Chondrocyte (in vitro differentiated cells): ENCODE results near the gene MYO1D. TPM values are rescaled to one million over a fixed set of nuclear protein-coding genes. Genes with fewer than 3 reads are reported as not detected.

Experiments used
- DNase-seq: peaks from one replicate; pipeline ENCODE4 v3.0.0; 2021; ENCODE audit warnings: mixed read lengths, low spot score
- H3K27ac Mint-ChIP-seq: one replicate; pipeline ENCODE4 v1.8.0; 2021; ENCODE audit warnings: mild to moderate bottlenecking, moderate library complexity, mixed read lengths; ENCODE audit not compliant: unreplicated experiment
- H3K27me3 Mint-ChIP-seq: 2 replicates; pipeline ENCODE4 v1.8.0; 2021; ENCODE audit warnings: low read depth, mixed read lengths
- H3K36me3 Mint-ChIP-seq: 2 replicates; pipeline ENCODE4 v1.8.0; 2021; ENCODE audit warnings: low read depth, mixed read lengths
- H3K4me1 Mint-ChIP-seq: 2 replicates; pipeline ENCODE4 v1.8.0; 2021; ENCODE audit warnings: low read depth, mild to moderate bottlenecking, mixed read lengths
- H3K4me3 Mint-ChIP-seq: one replicate; pipeline ENCODE4 v1.8.0; 2021; ENCODE audit warnings: mild to moderate bottlenecking, moderate library complexity, mixed read lengths; ENCODE audit not compliant: unreplicated experiment
- H3K9me3 Mint-ChIP-seq: 2 replicates; pipeline ENCODE4 v1.8.0; 2021; ENCODE audit warnings: low read depth, mixed read lengths
- total RNA-seq: library from RNA; stranded (reverse); gene quantifications from 3 replicates; pipeline ENCODE4 v1.2.1, GENCODE V29; 2021
- TF ChIP-seq, protein P1 (sequence below): fragments of 200-600 bp; sonication (generic); IDR thresholded peaks from 2 replicates; pipeline ENCODE4 v1.5.0; 2021; ENCODE audit warnings: antibody characterized with exemption, mild to moderate bottlenecking, moderate library complexity

MYO1D gene
- total RNA-seq, 1 donor from 2014 or later = 107 TPM

DNA sequence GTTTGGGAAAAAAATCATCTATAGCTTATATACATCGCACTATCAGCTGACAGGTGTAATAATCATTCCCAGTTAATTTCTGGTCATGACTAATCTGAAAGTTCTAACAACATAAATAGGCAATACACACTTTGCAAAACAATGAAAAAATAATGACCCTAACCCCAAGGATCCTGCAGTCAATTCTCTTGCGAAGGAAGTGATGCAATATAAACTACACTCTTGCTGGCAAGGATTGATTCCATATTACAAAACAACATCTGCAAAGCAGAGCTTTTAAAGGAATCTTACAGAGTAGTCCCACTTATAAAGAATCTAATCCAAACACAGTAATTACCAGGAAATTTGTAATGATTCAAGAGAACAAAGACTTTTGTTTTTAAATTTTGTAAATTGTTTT is 73.4 kb downstream of the MYO1D start:
- TF ChIP-seq, protein P1, sequence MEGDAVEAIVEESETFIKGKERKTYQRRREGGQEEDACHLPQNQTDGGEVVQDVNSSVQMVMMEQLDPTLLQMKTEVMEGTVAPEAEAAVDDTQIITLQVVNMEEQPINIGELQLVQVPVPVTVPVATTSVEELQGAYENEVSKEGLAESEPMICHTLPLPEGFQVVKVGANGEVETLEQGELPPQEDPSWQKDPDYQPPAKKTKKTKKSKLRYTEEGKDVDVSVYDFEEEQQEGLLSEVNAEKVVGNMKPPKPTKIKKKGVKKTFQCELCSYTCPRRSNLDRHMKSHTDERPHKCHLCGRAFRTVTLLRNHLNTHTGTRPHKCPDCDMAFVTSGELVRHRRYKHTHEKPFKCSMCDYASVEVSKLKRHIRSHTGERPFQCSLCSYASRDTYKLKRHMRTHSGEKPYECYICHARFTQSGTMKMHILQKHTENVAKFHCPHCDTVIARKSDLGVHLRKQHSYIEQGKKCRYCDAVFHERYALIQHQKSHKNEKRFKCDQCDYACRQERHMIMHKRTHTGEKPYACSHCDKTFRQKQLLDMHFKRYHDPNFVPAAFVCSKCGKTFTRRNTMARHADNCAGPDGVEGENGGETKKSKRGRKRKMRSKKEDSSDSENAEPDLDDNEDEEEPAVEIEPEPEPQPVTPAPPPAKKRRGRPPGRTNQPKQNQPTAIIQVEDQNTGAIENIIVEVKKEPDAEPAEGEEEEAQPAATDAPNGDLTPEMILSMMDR = no peak
- peaks cover 2% of the 10 kb centered on the region for H3K9me3 Mint-ChIP-seq
- no peak for DNase-seq

GRCh38 chr17:32802306-32802705 is 74.6 kb downstream of the MYO1D start:
- Mint-ChIP-seq H3K27ac (no peak overlapping the region), H3K9me3 (peaks cover 2% of the 10 kb centered on the region), H3K27me3 (no peaks in the 10 kb centered on the region), H3K4me3 (no peak overlapping the region), H3K36me3 (no peaks in the 10 kb centered on the region), H3K4me1 (peaks cover 54% of the 10 kb centered on the region)
- TF ChIP-seq, protein P1 = no peak
- DNase-seq = no peak

More for the DNA sequence above, 73.4 kb downstream of the MYO1D start:
- Mint-ChIP-seq H3K27me3 (no peaks in the 10 kb centered on the region), H3K27ac (no peak overlapping the region), H3K4me3 (no peak overlapping the region), H3K36me3 (no peaks in the 10 kb centered on the region), H3K4me1 (peaks cover 53% of the 10 kb centered on the region)

DNA sequence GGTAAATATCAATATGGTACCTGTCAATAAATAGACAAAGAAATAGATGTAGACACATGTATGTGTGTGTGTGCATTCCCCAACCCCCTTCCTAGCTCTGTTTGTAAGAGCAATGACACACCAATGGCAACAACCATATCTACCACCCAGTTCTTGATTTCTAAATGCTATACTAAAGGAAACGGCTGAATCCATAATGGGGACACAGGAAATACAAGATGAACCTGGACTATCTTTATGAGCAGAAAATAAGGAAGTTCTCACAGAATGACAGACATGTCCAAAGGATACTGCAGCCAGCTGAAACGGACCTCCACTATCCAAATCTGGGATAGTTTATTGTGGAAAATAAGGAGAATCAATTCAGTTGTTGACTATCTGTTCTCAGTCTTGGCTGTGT is 75.3 kb downstream of the MYO1D start:
- Mint-ChIP-seq H3K4me3 (no peak overlapping the region), H3K4me1 (peaks cover 50% of the 10 kb centered on the region), H3K9me3 (peaks cover 2% of the 10 kb centered on the region), H3K27ac (no peak overlapping the region), H3K27me3 (no peaks in the 10 kb centered on the region), H3K36me3 (no peaks in the 10 kb centered on the region)
- TF ChIP-seq, protein P1 = no peak
- DNase-seq = no peak

DNA sequence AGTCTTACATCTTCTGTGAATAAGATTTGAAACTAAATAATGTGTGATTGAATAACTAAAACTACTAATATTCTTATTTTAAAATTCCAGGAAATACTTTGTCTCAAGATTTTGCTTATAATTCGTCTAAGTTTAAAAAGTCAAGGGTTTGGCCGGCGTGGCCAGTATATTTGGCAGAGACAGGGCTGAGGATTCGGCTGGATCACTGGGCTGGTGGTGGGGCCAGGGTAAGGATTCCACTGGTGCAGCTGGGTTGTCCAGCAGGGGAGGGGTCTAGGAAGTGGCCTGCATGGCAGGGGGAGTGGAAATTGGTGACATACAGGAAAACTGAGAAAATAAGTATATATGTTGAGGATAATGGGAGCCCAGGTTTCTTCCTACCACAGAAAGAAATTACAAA is 75.7 kb downstream of the MYO1D start:
- Mint-ChIP-seq H3K4me3 (peak overlapping the region; percentile 9), H3K36me3 (no peaks in the 10 kb centered on the region), H3K4me1 (peaks cover 46% of the 10 kb centered on the region), H3K27ac (peak overlapping the region; percentile 49), H3K27me3 (no peaks in the 10 kb centered on the region), H3K9me3 (peaks cover 2% of the 10 kb centered on the region)
- TF ChIP-seq, protein P1 = no peak
- no peak for DNase-seq

GRCh38 chr17:32798938-32799337 is 78.0 kb downstream of the MYO1D start:
- H3K36me3 Mint-ChIP-seq = no peaks in the 10 kb centered on the region

More at GRCh38 chr17:32798938-32799337, 78.0 kb downstream of the MYO1D start:
- Mint-ChIP-seq H3K27ac (peak overlapping the region; percentile 42), H3K4me1 (peaks cover 58% of the 10 kb centered on the region), H3K27me3 (no peaks in the 10 kb centered on the region), H3K4me3 (no peak overlapping the region), H3K9me3 (peaks cover 2% of the 10 kb centered on the region)
- no peak for DNase-seq
- TF ChIP-seq, protein P1 = no peak
